Measurements from ENCODE around the gene GFI1.
"Not testable (repeated sequence)": the region's sequence is repeated elsewhere in the genome, so short reads cannot be mapped to it uniquely, and the experiment has no call there.

The GFI1 gene

DNA sequence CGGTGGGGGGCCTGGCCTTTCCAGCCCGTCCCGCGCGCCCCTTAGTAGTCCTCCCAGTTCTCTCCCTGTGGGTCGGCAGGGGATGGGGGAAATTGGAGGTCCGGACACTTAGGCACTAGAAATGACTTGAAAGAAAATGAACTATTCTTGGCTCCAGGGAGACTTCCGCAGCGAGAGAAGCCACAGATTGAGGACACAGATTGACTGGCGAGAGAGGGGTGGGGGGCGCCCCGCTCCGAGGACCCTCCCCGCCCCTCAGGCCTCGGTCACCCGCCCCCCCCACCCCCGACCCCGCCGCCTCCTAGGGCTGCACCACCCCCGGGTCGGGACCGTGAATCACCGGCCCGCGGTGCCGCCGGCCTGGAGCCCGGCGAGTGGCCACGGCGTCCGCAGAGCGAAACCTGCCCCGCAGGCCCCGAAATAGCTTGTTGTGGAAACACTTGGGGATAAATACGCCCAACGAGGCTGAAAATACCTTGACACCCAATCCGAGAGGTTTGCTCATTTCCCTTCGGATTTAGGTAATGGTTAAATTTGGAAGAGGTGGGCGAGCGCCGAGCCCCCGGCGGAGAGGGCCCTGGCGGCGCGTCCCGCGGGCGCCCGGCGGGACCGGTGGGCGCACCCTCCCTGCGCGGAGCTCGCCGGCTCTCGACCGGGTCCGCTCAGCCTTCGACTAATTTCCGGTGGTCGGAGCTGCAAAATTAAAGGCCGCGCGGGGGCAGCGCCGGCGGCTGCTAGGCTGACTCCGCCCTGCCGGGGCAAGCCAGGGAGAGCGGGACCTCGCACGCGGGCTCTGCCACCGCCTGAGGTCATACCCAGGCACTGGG, at the start of gene GFI1:
GFI1 (minus strand) TSS at position 675 of the 827 bp plus-strand sequence. CDS start 3,438 bp downstream, outside the sequence.
- peak in 1 of 56 donors; percentile 35 for DNase-seq

GRCh38 chr1:92532371-92532770, 45.6 kb upstream of the GFI1 start:
- DNase-seq: not testable (repeated sequence)

GRCh38 chr1:92531939-92532338, 45.2 kb upstream of the GFI1 start:
- DNase-seq: not testable (repeated sequence)

- DNase-seq: no peak
Observed at GRCh38 chr1:92527670-92528069, 40.9 kb upstream of the GFI1 start.

DNA sequence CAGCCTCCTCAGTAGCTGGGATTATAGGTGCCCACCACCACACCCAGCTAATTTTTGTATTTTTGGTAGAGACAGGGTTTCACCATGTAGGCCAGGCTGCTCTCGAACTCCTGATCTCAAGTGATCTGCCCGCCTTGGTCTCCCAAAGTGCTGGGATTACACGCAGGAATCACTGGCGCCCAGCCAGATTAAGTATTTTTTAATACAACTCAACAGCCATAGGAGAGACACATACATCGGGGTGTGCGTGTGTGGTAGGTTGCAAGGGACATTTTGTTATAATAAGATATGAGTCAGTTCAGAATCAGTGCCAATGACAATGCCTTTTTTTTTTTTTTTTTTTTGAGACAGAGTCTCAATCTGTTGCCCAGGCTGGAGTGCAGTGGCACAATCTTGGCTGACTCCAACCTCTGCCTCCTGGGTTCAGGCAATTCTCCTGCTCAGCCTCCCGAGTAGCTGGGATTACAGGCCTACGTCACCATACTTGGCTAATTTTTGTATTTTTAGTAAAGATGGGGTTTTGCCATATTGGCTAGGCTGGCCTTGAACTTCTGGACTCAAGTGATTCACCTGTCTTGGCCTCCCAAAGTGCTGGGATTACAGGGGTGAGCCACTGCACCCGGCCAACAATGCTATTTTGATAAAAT, 38.3 kb upstream of the GFI1 start:
- not testable (repeated sequence) for DNase-seq

DNA sequence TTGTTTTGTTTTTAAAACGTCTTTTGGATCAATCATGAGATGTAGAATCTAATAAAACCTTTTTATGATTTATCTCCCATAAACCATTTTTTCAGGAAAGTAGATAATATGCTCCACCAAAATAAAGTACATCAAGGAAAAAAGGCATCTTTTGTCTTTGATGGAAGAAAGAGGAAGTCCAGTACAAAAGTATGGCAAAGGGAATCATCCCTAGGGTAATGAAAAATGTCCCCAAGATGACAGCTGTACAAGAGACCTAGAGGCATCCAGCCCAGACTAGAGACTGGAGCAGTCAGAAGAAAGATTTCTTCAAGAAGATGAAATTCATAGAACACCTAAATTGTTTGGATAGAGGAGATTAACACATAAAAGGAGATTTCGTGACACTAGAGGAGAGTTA, 32.3 kb upstream of the GFI1 start:
- no peak for DNase-seq

- DNase-seq: no peak
Observed at GRCh38 chr1:92516574-92516973, 29.8 kb upstream of the GFI1 start.

- no peak for DNase-seq
Observed at GRCh38 chr1:92515796-92516201, 29.1 kb upstream of the GFI1 start.

DNA sequence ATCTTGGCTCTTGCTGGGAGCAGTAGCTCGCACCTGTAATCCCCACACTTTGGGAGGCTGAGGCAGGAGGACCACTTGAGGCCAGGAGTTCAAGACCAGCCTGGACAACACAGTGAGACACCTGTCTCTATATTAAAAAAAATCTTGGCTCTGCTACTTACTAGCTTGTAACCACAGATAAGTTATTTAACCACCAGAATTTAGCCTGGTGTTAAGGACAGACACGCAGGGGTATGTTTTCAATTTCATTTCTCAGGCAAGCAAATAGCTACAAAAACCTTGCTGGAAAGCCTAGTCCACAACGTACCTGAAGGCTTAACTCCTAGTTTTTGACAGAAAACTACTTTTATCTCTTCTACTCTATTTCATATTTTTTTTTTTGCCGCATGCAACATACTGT, 24.8 kb upstream of the GFI1 start:
- DNase-seq: no peak

- DNase-seq: no peak
Observed at GRCh38 chr1:92509619-92510018, 22.9 kb upstream of the GFI1 start.

GRCh38 chr1:92505015-92505692, 18.4 kb upstream of the GFI1 start:
- DNase-seq: no peak

DNA sequence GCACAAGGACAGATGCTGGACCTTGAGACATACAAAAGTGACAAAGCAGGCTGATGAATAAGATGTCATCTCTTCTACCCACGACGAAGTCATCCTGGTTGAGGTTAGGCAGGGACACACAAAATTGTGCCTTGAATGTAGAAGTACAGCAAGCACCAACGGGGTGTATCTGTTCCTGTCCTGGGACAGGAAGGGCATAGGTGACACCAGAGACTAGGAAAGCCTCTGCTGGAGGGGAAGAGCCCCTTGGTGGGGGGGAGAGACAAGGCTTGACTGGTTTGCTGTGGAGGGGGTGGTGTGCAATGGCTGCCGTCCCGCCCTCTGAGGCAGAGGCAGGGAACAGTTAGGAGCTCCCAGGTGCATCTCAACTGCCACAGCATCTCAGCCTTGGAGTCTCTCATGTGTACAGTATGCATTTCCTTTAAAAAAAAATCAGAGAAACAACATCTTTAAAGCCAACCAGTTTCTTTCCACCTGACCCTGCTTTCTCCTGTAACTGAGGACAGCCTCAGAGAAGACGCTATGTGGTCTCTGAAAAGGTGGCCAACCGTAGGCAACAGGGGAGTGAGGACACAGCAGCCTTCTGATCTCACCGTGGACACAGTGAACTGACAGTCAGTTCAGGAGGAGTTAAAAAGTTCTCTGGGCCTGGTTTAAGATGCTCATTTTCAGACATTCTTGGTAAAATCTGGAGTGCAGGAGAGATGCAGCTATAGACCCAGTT, 17.7 kb upstream of the GFI1 start:
- no peak for DNase-seq

GRCh38 chr1:92503926-92504285, 17.2 kb upstream of the GFI1 start:
- DNase-seq: no peak

GRCh38 chr1:92503043-92503925, 16.6 kb upstream of the GFI1 start:
- DNase-seq: no peak

- no peak for DNase-seq
Observed at GRCh38 chr1:92502247-92502646, 15.5 kb upstream of the GFI1 start.

- no peak for DNase-seq
Observed at GRCh38 chr1:92500552-92500951, 13.8 kb upstream of the GFI1 start.

GRCh38 chr1:92495392-92496063, 8.8 kb upstream of the GFI1 start:
- no peak for DNase-seq

- DNase-seq: no peak
Observed at GRCh38 chr1:92494485-92495141, 7.9 kb upstream of the GFI1 start.

GRCh38 chr1:92493139-92493538, 6.4 kb upstream of the GFI1 start:
- no peak for DNase-seq

DNA sequence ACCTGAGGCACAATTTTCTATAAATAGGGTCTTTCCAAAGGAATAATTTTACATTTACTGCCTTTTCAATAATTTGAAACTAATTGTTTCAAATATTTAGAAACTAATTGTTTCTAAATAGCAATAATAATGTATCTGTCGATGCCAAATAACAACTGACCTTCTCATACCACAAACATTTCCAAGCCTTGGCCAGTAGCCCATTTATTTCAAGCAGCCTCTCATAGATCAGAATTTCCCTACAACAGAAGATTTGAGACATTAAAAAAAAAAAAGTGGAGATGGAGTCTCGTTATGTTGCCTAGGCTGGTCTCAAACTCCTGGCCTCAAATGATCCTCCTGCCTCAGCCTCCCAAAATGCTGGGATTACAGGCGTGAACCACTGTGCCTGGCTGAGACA, 2.1 kb upstream of the GFI1 start:
- DNase-seq: no peak
